ENCODE measurements around the gene CCDC138.

GRCh38 chr2:108906403-108907077, 120.0 kb downstream of the CCDC138 start:
- TF ChIP-seq CTCF (IDR thresholded peaks at IDR 0.05), result no peak
- TF ChIP-seq POLR2A (IDR thresholded peaks at IDR 0.05), result no peak

Data from Peyer's patch (tissue), 4 donors.